IMR-90 (cell line): ENCODE results near the gene ZNF627. TPM values are rescaled to one million over a fixed set of nuclear protein-coding genes. Genes with fewer than 3 reads are reported as not detected.

Experiments
- ATAC-seq: fragments of 200-7000 bp; cut with Tn5 transposase; 2 replicates; pipeline ENCODE4 v1.9.1; 2020; ENCODE audit warnings: low read depth, mild to moderate bottlenecking, moderate library complexity
- BruUV-seq: library from RNA; stranded (reverse); fragments of 400-500 nt; replicated peaks from 2 replicates; lab custom pipeline; 2021; lab: Mats Ljungman, UMichigan
- CTCF ChIA-PET: fragments of 300-600 bp; formaldehyde crosslinking; extraction: SDS; loops from one replicate; lab custom pipeline; 2021; ENCODE audit warnings: antibody characterized with exemption; lab: Yijun Ruan, JAX
- POLR2A ChIA-PET: fragments of 300-600 bp; sonication (Branson Sonifier 250); formaldehyde crosslinking; loops from one replicate; lab custom pipeline; 2022; ENCODE audit warnings: antibody characterized with exemption; ENCODE audit not compliant: unreplicated experiment; lab: Charles Lee
- DNase-seq: peaks from one replicate; pipeline ENCODE4 v3.0.0; 2013
- H2AFZ ChIP-seq: replicated peaks from 2 replicates; pipeline ENCODE3; 2013; ENCODE audit warnings: low read length, mild to moderate bottlenecking; ENCODE audit not compliant: poor library complexity
- H2AK5ac ChIP-seq: 2 replicates; pipeline ENCODE4 v1.6.1; 2013; ENCODE audit warnings: low read depth, low read length, inconsistent platforms
- H2AK9ac ChIP-seq: replicated peaks from 2 replicates; pipeline ENCODE3; 2013; ENCODE audit warnings: mild to moderate bottlenecking, low read depth, low read length, moderate library complexity; ENCODE audit not compliant: poor library complexity
- H2BK120ac ChIP-seq: 2 replicates; pipeline ENCODE4 v1.6.1; 2013; ENCODE audit warnings: low read depth, low read length, inconsistent platforms
- H2BK15ac ChIP-seq: 3 replicates; pipeline ENCODE4 v1.6.1; 2013; ENCODE audit warnings: low read depth, low read length, inconsistent platforms
- H2BK20ac ChIP-seq: 2 replicates; pipeline ENCODE4 v1.6.1; 2013; ENCODE audit warnings: low read depth, mild to moderate bottlenecking, inconsistent platforms, low read length, moderate library complexity
- H2BK5ac ChIP-seq: 2 replicates; pipeline ENCODE4 v1.6.1; 2013; ENCODE audit warnings: mild to moderate bottlenecking, low read depth, low read length, inconsistent platforms; ENCODE audit not compliant: poor library complexity, severe bottlenecking
- H3K14ac ChIP-seq: replicated peaks from 2 replicates; pipeline ENCODE4 v1.6.1; 2013; ENCODE audit warnings: low read depth, low read length, inconsistent platforms
- H3K18ac ChIP-seq: 2 replicates; pipeline ENCODE4 v1.6.1; 2013; ENCODE audit warnings: low read depth, low read length, control low read depth
- H3K23ac ChIP-seq: 2 replicates; pipeline ENCODE4 v1.6.1; 2013; ENCODE audit warnings: low read depth, low read length, inconsistent platforms
- H3K27ac ChIP-seq: 2 replicates; pipeline ENCODE4 v1.5.1; 2013; ENCODE audit warnings: mild to moderate bottlenecking, control low read depth, low read length; ENCODE audit not compliant: insufficient read depth
- H3K27me3 ChIP-seq: 2 replicates; pipeline ENCODE4 v1.6.1; 2013; ENCODE audit warnings: low read length; ENCODE audit not compliant: control insufficient read depth, insufficient read depth
- H3K36me3 ChIP-seq: 2 replicates; pipeline ENCODE4 v1.6.1; 2013; ENCODE audit warnings: low read length, mixed read lengths; ENCODE audit not compliant: control insufficient read depth, insufficient read depth
- H3K4ac ChIP-seq: 2 replicates; pipeline ENCODE4 v1.6.1; 2013; ENCODE audit warnings: low read depth, low read length, inconsistent platforms
- H3K4me1 ChIP-seq: 2 replicates; pipeline ENCODE4 v1.6.1; 2013; ENCODE audit warnings: low read length, mixed read lengths; ENCODE audit not compliant: control insufficient read depth, insufficient read depth
- H3K4me2 ChIP-seq: 2 replicates; pipeline ENCODE4 v1.6.1; 2013; ENCODE audit warnings: low read depth, mild to moderate bottlenecking, control low read depth, low read length, moderate library complexity
- H3K4me3 ChIP-seq: 2 replicates; pipeline ENCODE4 v1.5.1; 2013; ENCODE audit warnings: low read depth, mild to moderate bottlenecking, control low read depth, low read length, moderate library complexity; ENCODE audit not compliant: insufficient read depth
- H3K56ac ChIP-seq: 2 replicates; pipeline ENCODE4 v1.6.1; 2013; ENCODE audit warnings: low read length, inconsistent platforms; ENCODE audit not compliant: insufficient read depth; ENCODE audit errors: extremely low read depth
- H3K79me1 ChIP-seq, 2 experiments: 2 replicates each; pipeline ENCODE4 v1.6.1; 2013; ENCODE audit warnings: low read length in 2 of 2, inconsistent platforms in 1 of 2, low read depth in 1 of 2
- H3K9ac ChIP-seq: 2 replicates; pipeline ENCODE4 v1.6.1; 2013; ENCODE audit warnings: low read depth, low read length, control low read depth
- H3K9me1 ChIP-seq: 2 replicates; pipeline ENCODE4 v1.6.1; 2013; ENCODE audit warnings: low read length, inconsistent platforms; ENCODE audit not compliant: insufficient read depth
- H3K9me3 ChIP-seq: 2 replicates; pipeline ENCODE4 v1.6.1; 2013; ENCODE audit warnings: low read length; ENCODE audit not compliant: control insufficient read depth, insufficient read depth
- H4K20me1 ChIP-seq: 2 replicates; pipeline ENCODE4 v1.6.1; 2013; ENCODE audit warnings: low read length, inconsistent platforms; ENCODE audit not compliant: insufficient read depth
- H4K5ac ChIP-seq: 2 replicates; pipeline ENCODE4 v1.6.1; 2013; ENCODE audit warnings: mild to moderate bottlenecking, low read depth, low read length, control low read depth
- H4K8ac ChIP-seq, 2 experiments: 2 replicates each; pipeline ENCODE4 v1.6.1; 2013; ENCODE audit warnings: low read depth in 2 of 2, low read length in 2 of 2, control low read depth in 1 of 2, inconsistent platforms in 1 of 2
- H4K91ac ChIP-seq: 2 replicates; pipeline ENCODE4 v1.6.1; 2013; ENCODE audit warnings: low read depth, low read length, inconsistent platforms; ENCODE audit not compliant: insufficient read depth
- CHD1 ChIP-seq: IDR thresholded peaks from 2 replicates; pipeline ENCODE4 v1.6.1; 2012; ENCODE audit warnings: low read depth, low read length, improper control_type of control experiment
- ELK1 ChIP-seq: fragments of 150-350 bp; IDR thresholded peaks from 2 replicates; pipeline ENCODE4 v1.6.1; 2016; ENCODE audit warnings: low read depth, mild to moderate bottlenecking, low read length, moderate library complexity, borderline replicate concordance
- MAFK ChIP-seq: IDR thresholded peaks from 2 replicates; pipeline ENCODE4 v1.6.1; 2012; ENCODE audit warnings: low read depth, low read length, improper control_type of control experiment
- MAZ ChIP-seq: IDR thresholded peaks from 2 replicates; pipeline ENCODE4 v1.6.1; 2012; ENCODE audit warnings: low read depth, mild to moderate bottlenecking, low read length, improper control_type of control experiment, moderate library complexity, borderline replicate concordance
- NFE2L2 ChIP-seq: fragments of 150-350 bp; IDR thresholded peaks from 2 replicates; pipeline ENCODE4 v1.6.1; 2016; ENCODE audit warnings: low read depth, mild to moderate bottlenecking, low read length
- SMC3 ChIP-seq: fragments of 150-350 bp; IDR thresholded peaks from 2 replicates; pipeline ENCODE4 v1.6.1; 2016; ENCODE audit warnings: low read depth, mild to moderate bottlenecking, antibody characterized with exemption, low read length, moderate library complexity
- WGBS, 2 experiments: methylation state at CpG; one replicate each; pipeline versions ENCODE4 v1.1.5 to v1.1.7; 2013; ENCODE audit warnings: missing lambda C conversion rate in 2 of 2; ENCODE audit not compliant: insufficient read length in 1 of 2; ENCODE audit errors: extremely low coverage in 2 of 2; 5-methylcytosine and 5-hydroxymethylcytosine counted together
- dilution Hi-C: fragments of 300-500 bp; cut with HindIII; formaldehyde crosslinking; loops from one replicate; pipeline ENCODE4 v1.14.3; 2018; ENCODE audit warnings: low sequenced_read_pairs; ENCODE audit not compliant: unreplicated experiment
- in situ Hi-C: fragments of 300-500 bp; cut with MboI; formaldehyde crosslinking; loops from 3 replicates; pipeline ENCODE4 v1.14.3; 2019; ENCODE audit warnings: low sequenced_read_pairs, inconsistent platforms, mixed read lengths
- intact Hi-C: fragments of 100-400 bp; cut with micrococcal nuclease; formaldehyde crosslinking; loops from 2 replicates; pipeline ENCODE4 v1.10.0; 2022
- polyA plus RNA-seq, 3 experiments: library from polyadenylated mRNA; depleted of rRNA; stranded (reverse); fragments of >200 nt; gene quantifications; 2 replicates each; pipeline ENCODE4 v1.2.3, GENCODE V29; 2012; ENCODE audit warnings: low replicate concordance in 1 of 3
- total RNA-seq: library from RNA; depleted of rRNA; stranded (reverse); fragments of >200 nt; gene quantifications from 2 replicates; pipeline ENCODE4 v1.2.3, GENCODE V29; 2012

The ZNF627 gene
- total and polyA plus RNA-seq, 2 of the 4 experiments (the other 2 are of a cell fraction), result 6.3 to 34.4 TPM

- no peak for TF ChIP-seq NFE2L2
- TF ChIP-seq MAZ, result no peak
- TF ChIP-seq ELK1, result no peak
- no peak for TF ChIP-seq SMC3
- no peak for TF ChIP-seq MAFK
- TF ChIP-seq CHD1, result no peak
- BruUV-seq, result no TSS peak
- Histone ChIP-seq H2AK9ac (no peak overlapping the region), H3K56ac (no peak overlapping the region), H2BK20ac (no peak overlapping the region), H2AK5ac (no peak overlapping the region; the same call in 1 of the 2 replicates), H3K9ac (no peak overlapping the region), H3K9me1 (peaks cover 10% of the 10 kb centered on the region; the same call in 1 of the 2 replicates), H3K18ac (no peak overlapping the region), H2BK15ac (no peak overlapping the region), H3K36me3 (peaks cover 6% of the 10 kb centered on the region), H3K79me1 (peaks cover 9 to 29% of the 10 kb centered on the region in 2 experiments), H2AFZ (peak overlapping the region; percentile 23), H3K9me3 (no peaks in the 10 kb centered on the region), H3K4me3 (no peak overlapping the region), H3K4me1 (no peaks in the 10 kb centered on the region; the same call in 1 of the 2 replicates), H2BK120ac (no peak overlapping the region), H3K27me3 (no peaks in the 10 kb centered on the region), H4K5ac (no peak overlapping the region), H3K14ac (no peak overlapping the region), H4K20me1 (peaks cover 25% of the 10 kb centered on the region), H3K4ac (no peak overlapping the region), H2BK5ac (no peak overlapping the region), H3K27ac (no peak overlapping the region), H3K4me2 (no peak overlapping the region), H4K8ac (no peak overlapping the region; a peak in 1 of 4 replicates), H4K91ac (no peak overlapping the region), H3K23ac (no peak overlapping the region)
- POLR2A ChIA-PET, result no interaction called here
- WGBS, 2 experiments, result 90% methylated on average over 2 of the region's 10 CpGs; no CpG with 5 or more reads in 1 of the 2 experiments
- in situ Hi-C loops (no loop called here), intact Hi-C loops (no loop called here), dilution Hi-C loops (no loop called here)
- ATAC-seq (no peak), DNase-seq (no peak)
- CTCF ChIA-PET, result no interaction called here
Measured at GRCh38 chr19:11596156-11596555, 1.1 kb upstream of the ZNF627 start.
